SK-N-SH (cell line): Measurements from ENCODE around the gene SLC25A17.

ENCODE experiments used
- CTCF ChIP-seq: fragments of 200-600 bp; sonication (generic); IDR thresholded peaks from 2 replicates; pipeline ENCODE4 v1.6.1; 2017; ENCODE audit warnings: antibody characterized with exemption, mild to moderate bottlenecking, moderate library complexity
- EP300 ChIP-seq, 2 experiments: IDR thresholded peaks; 2 replicates each; pipeline versions ENCODE4 v1.4.0 to v1.6.1; 2012; ENCODE audit warnings: borderline replicate concordance in 1 of 2, low read depth in 1 of 2, low read length in 1 of 2
- EZH2phosphoT487 ChIP-seq: fragments of 200-600 bp; sonication (generic); IDR thresholded peaks from 2 replicates; pipeline ENCODE4 v1.6.1; 2017; ENCODE audit warnings: low read depth, mixed run types, mild to moderate bottlenecking, antibody characterized with exemption, moderate library complexity, borderline replicate concordance
- GABPA ChIP-seq: IDR thresholded peaks from 2 replicates; pipeline ENCODE4 v1.4.0; 2012; ENCODE audit warnings: low read depth, mild to moderate bottlenecking
- MXI1 ChIP-seq: IDR thresholded peaks from 2 replicates; pipeline ENCODE4 v1.6.1; 2012; ENCODE audit warnings: mild to moderate bottlenecking, low read depth, low read length, improper control_type of control experiment
- NRF1 ChIP-seq: IDR thresholded peaks from 2 replicates; pipeline ENCODE4 v1.6.1; 2012; ENCODE audit warnings: low read depth, mild to moderate bottlenecking, low read length
- POLR2AphosphoS5 ChIP-seq: IDR thresholded peaks from 2 replicates; pipeline ENCODE4 v1.6.1; 2012; ENCODE audit warnings: low read depth, low read length
- RAD21 ChIP-seq: IDR thresholded peaks from 2 replicates; pipeline ENCODE4 v1.6.1; 2012; ENCODE audit warnings: mild to moderate bottlenecking, low read length
- TEAD4 ChIP-seq: IDR thresholded peaks from 2 replicates; pipeline ENCODE4 v1.4.0; 2012; ENCODE audit warnings: mild to moderate bottlenecking, borderline replicate concordance; ENCODE audit not compliant: insufficient read depth
- USF1 ChIP-seq: IDR thresholded peaks from 2 replicates; pipeline ENCODE4 v1.4.0; 2012; ENCODE audit warnings: low read depth, borderline replicate concordance
- TF ChIP-seq, protein P1 (sequence below): fragments of 150-350 bp; IDR thresholded peaks from 2 replicates; pipeline ENCODE4 v1.6.1; 2017; ENCODE audit warnings: antibody characterized with exemption, low read length, low read depth, borderline replicate concordance
- TF ChIP-seq, protein P2 (sequence below): IDR thresholded peaks from 2 replicates; pipeline ENCODE4 v1.6.1; 2012; ENCODE audit warnings: mild to moderate bottlenecking, low read depth, low read length, moderate library complexity

- TF ChIP-seq CTCF (no peak), USF1 (no peak), GABPA (no peak), POLR2AphosphoS5 (no peak), RAD21 (no peak), TEAD4 (no peak), MXI1 (no peak), NRF1 (no peak), EP300 (IDR thresholded peaks at IDR 0.05; ENCODE audit: borderline replicate concordance in 1 of 2, low read depth in 1 of 2, low read length in 1 of 2) (no peak), EZH2phosphoT487 (no peak)
- TF ChIP-seq, protein P1, sequence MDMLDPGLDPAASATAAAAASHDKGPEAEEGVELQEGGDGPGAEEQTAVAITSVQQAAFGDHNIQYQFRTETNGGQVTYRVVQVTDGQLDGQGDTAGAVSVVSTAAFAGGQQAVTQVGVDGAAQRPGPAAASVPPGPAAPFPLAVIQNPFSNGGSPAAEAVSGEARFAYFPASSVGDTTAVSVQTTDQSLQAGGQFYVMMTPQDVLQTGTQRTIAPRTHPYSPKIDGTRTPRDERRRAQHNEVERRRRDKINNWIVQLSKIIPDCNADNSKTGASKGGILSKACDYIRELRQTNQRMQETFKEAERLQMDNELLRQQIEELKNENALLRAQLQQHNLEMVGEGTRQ: no peak
- TF ChIP-seq, protein P2, sequence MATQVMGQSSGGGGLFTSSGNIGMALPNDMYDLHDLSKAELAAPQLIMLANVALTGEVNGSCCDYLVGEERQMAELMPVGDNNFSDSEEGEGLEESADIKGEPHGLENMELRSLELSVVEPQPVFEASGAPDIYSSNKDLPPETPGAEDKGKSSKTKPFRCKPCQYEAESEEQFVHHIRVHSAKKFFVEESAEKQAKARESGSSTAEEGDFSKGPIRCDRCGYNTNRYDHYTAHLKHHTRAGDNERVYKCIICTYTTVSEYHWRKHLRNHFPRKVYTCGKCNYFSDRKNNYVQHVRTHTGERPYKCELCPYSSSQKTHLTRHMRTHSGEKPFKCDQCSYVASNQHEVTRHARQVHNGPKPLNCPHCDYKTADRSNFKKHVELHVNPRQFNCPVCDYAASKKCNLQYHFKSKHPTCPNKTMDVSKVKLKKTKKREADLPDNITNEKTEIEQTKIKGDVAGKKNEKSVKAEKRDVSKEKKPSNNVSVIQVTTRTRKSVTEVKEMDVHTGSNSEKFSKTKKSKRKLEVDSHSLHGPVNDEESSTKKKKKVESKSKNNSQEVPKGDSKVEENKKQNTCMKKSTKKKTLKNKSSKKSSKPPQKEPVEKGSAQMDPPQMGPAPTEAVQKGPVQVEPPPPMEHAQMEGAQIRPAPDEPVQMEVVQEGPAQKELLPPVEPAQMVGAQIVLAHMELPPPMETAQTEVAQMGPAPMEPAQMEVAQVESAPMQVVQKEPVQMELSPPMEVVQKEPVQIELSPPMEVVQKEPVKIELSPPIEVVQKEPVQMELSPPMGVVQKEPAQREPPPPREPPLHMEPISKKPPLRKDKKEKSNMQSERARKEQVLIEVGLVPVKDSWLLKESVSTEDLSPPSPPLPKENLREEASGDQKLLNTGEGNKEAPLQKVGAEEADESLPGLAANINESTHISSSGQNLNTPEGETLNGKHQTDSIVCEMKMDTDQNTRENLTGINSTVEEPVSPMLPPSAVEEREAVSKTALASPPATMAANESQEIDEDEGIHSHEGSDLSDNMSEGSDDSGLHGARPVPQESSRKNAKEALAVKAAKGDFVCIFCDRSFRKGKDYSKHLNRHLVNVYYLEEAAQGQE: no peak
Measured at GRCh38 chr22:40813912-40814315, 5.2 kb downstream of the SLC25A17 start.
